Liver (tissue), 9 donors: ENCODE results near the gene RFX7. TPM values are rescaled to one million over a fixed set of nuclear protein-coding genes. Genes with fewer than 3 reads are reported as not detected.

ENCODE experiments used
- DNase-seq: peaks from one replicate; pipeline ENCODE4 v3.0.0-alpha.2; 2017; ENCODE audit warnings: low spot score
- H3K27ac ChIP-seq, 2 donors: one replicate each; pipeline ENCODE4 v1.7.0; 2013; ENCODE audit warnings: inconsistent platforms in 2 of 2, low read length in 2 of 2, control low read depth in 1 of 2, low read depth in 1 of 2, mild to moderate bottlenecking in 1 of 2
- H3K27me3 ChIP-seq, 4 donors: one replicate each; pipeline versions ENCODE4 v1.6.1 to v1.7.0; 2013; ENCODE audit warnings: low read length in 3 of 4, inconsistent platforms in 1 of 4, mild to moderate bottlenecking in 1 of 4, moderate library complexity in 1 of 4; ENCODE audit not compliant: control insufficient read depth in 4 of 4, insufficient read depth in 4 of 4
- H3K36me3 ChIP-seq, 4 donors: one replicate each; pipeline versions ENCODE4 v1.6.1 to v1.7.0; 2013; ENCODE audit warnings: low read length in 3 of 4, mild to moderate bottlenecking in 3 of 4, low read depth in 1 of 4, moderate library complexity in 1 of 4; ENCODE audit not compliant: control insufficient read depth in 4 of 4, insufficient read depth in 3 of 4
- H3K4me1 ChIP-seq, 4 donors: one replicate each; pipeline versions ENCODE4 v1.6.1 to v1.7.0; 2013; ENCODE audit warnings: low read length in 3 of 4, mild to moderate bottlenecking in 3 of 4, moderate library complexity in 1 of 4; ENCODE audit not compliant: control insufficient read depth in 4 of 4, insufficient read depth in 4 of 4
- H3K4me3 ChIP-seq, 3 donors: one replicate each; pipeline versions ENCODE4 v1.6.1 to v1.7.0; 2013; ENCODE audit warnings: low read length in 3 of 3, control low read depth in 1 of 3, low read depth in 1 of 3, mild to moderate bottlenecking in 1 of 3
- H3K9ac ChIP-seq, 2 donors: one replicate each; pipeline ENCODE4 v1.7.0; 2013; ENCODE audit warnings: low read length in 2 of 2, mild to moderate bottlenecking in 2 of 2, moderate library complexity in 2 of 2, control low read depth in 1 of 2, low read depth in 1 of 2
- H3K9me3 ChIP-seq, 4 donors: one replicate each; pipeline versions ENCODE4 v1.6.1 to v1.7.0; 2013; ENCODE audit warnings: low read length in 3 of 4; ENCODE audit not compliant: control insufficient read depth in 4 of 4
- ATF3 ChIP-seq: IDR thresholded peaks from 2 replicates; pipeline ENCODE4 v1.6.1; 2016; ENCODE audit warnings: antibody characterized with exemption
- CTCF ChIP-seq: fragments of 150-350 bp; IDR thresholded peaks from 2 replicates; pipeline ENCODE4 v1.5.1; 2017; ENCODE audit warnings: improper control_type of control experiment, low read depth, low read length; ENCODE audit not compliant: missing input control
- EGR1 ChIP-seq, 2 donors: IDR thresholded peaks; 2 replicates each; pipeline ENCODE4 v1.6.1; 2016 to 2018; ENCODE audit warnings: antibody characterized with exemption in 2 of 2, low read depth in 2 of 2
- FOXA1 ChIP-seq: IDR thresholded peaks from 2 replicates; pipeline ENCODE4 v1.6.1; 2016; ENCODE audit warnings: antibody characterized with exemption
- FOXA2 ChIP-seq: IDR thresholded peaks from 2 replicates; pipeline ENCODE4 v1.6.1; 2016; ENCODE audit warnings: antibody characterized with exemption
- GABPA ChIP-seq, 2 donors: IDR thresholded peaks in 1 of 2; conservative IDR thresholded peaks in 1 of 2; 2 replicates each; pipeline ENCODE4 v1.6.1; 2016; ENCODE audit warnings: antibody characterized with exemption in 2 of 2, mild to moderate bottlenecking in 1 of 2, moderate library complexity in 1 of 2
- HNF4A ChIP-seq, 2 donors: conservative IDR thresholded peaks; 2 replicates each; pipeline ENCODE4 v1.6.1; 2016; ENCODE audit warnings: antibody characterized with exemption in 2 of 2, mild to moderate bottlenecking in 2 of 2
- HNF4G ChIP-seq: IDR thresholded peaks from 2 replicates; pipeline ENCODE4 v1.6.1; 2016; ENCODE audit warnings: antibody characterized with exemption
- JUND ChIP-seq, 2 donors: IDR thresholded peaks; 2 replicates each; pipeline ENCODE4 v1.6.1; 2016; ENCODE audit warnings: antibody characterized with exemption in 2 of 2
- MAX ChIP-seq: IDR thresholded peaks from 2 replicates; pipeline ENCODE4 v1.6.1; 2016; ENCODE audit warnings: antibody characterized with exemption
- NR2F2 ChIP-seq: IDR thresholded peaks from 2 replicates; pipeline ENCODE4 v1.6.1; 2016; ENCODE audit warnings: antibody characterized with exemption
- RAD21 ChIP-seq, 2 donors: IDR thresholded peaks; 2 replicates each; pipeline ENCODE4 v1.6.1; 2016; ENCODE audit warnings: antibody characterized with exemption in 2 of 2, mild to moderate bottlenecking in 2 of 2
- REST ChIP-seq: IDR thresholded peaks from 2 replicates; pipeline ENCODE4 v1.6.1; 2016; ENCODE audit warnings: antibody characterized with exemption, mild to moderate bottlenecking
- RXRA ChIP-seq, 2 donors: IDR thresholded peaks; 2 replicates each; pipeline ENCODE4 v1.6.1; 2017 to 2018; ENCODE audit warnings: antibody characterized with exemption in 2 of 2, mild to moderate bottlenecking in 1 of 2
- SP1 ChIP-seq: IDR thresholded peaks from 2 replicates; pipeline ENCODE4 v1.6.1; 2018; ENCODE audit warnings: antibody characterized with exemption, mild to moderate bottlenecking
- TAF1 ChIP-seq: conservative IDR thresholded peaks from 2 replicates; pipeline ENCODE4 v1.6.1; 2016; ENCODE audit warnings: antibody characterized with exemption, mild to moderate bottlenecking
- YY1 ChIP-seq: IDR thresholded peaks from 2 replicates; pipeline ENCODE4 v1.6.1; 2016; ENCODE audit warnings: antibody characterized with exemption, mild to moderate bottlenecking
- ZBTB33 ChIP-seq: IDR thresholded peaks from 2 replicates; pipeline ENCODE4 v1.6.1; 2016; ENCODE audit warnings: antibody characterized with exemption
- whole genome bisulfite sequencing: extraction: QIAGEN DNeasy Blood & Tissue Kit; methylation state at CpG from one replicate; pipeline ENCODE4 v1.1.7; 2013; 5-methylcytosine and 5-hydroxymethylcytosine counted together
- polyA plus RNA-seq, 2 donors: library from polyadenylated mRNA; stranded (reverse) in 1 of 2; unstranded in 1 of 2; fragments of 200-250 nt in 1 of 2; fragments of >200 nt in 1 of 2; fragmentation: Nextera tagmentation in 1 of 2; extraction: Ambion mirVana in 1 of 2; gene quantifications; one replicate each; pipeline versions ENCODE4 v1.2.1 to v1.2.3, GENCODE V29; 2013 to 2015
- total RNA-seq, 2 donors: library from RNA; depleted of rRNA; stranded (reverse); fragments of >200 nt; gene quantifications; one replicate each; pipeline ENCODE4 v1.2.3, GENCODE V29; 2014
- donor health status: healthy.
- donor health status: healthy.
- donor health status: healthy.
- donor health status: healthy.
- donor health status: healthy.

Gene RFX7
- total and polyA plus RNA-seq, 4 donors = 1.3 to 4.2 (median 1.9) TPM

- peak overlapping the region in 1 of 2 donors; percentile 39 for H3K9ac ChIP-seq
- no peaks in the 10 kb centered on the region for H3K9me3 ChIP-seq
- no peaks in the 10 kb centered on the region for H3K36me3 ChIP-seq
- peak overlapping the region; percentile 34 to 48 (median 48) for H3K4me3 ChIP-seq
- H3K27me3 ChIP-seq = no peaks in the 10 kb centered on the region
- peak overlapping the region; percentile 26 to 29 for H3K27ac ChIP-seq
- WGBS = 1% methylated on average over 15 of the region's 15 CpGs
- no peak for TF ChIP-seq FOXA1
- TF ChIP-seq ZBTB33 = no peak
- TF ChIP-seq HNF4G = no peak
- TF ChIP-seq REST = peak; percentile 46
- peak; percentile 21 to 66 for TF ChIP-seq RXRA (IDR thresholded peaks at IDR 0.05)
- peak; percentile 17 for TF ChIP-seq NR2F2
- TF ChIP-seq TAF1 = no peak
- peak; percentile 39 to 57 for TF ChIP-seq HNF4A (conservative IDR thresholded peaks at IDR 0.05)
- peak; percentile 100 for TF ChIP-seq CTCF
- TF ChIP-seq FOXA2 = no peak
- peak; percentile 50 for TF ChIP-seq SP1
- TF ChIP-seq YY1 = peak; percentile 91
- TF ChIP-seq RAD21 (IDR thresholded peaks at IDR 0.05) = peak; percentile 92 to 94
- peak in 1 of 2 donors; percentile 22 for TF ChIP-seq JUND (IDR thresholded peaks at IDR 0.05)
- TF ChIP-seq MAX = peak; percentile 31
- TF ChIP-seq EGR1 (IDR thresholded peaks at IDR 0.05; ENCODE audit: low read depth in 2 of 2) = no peak
- TF ChIP-seq GABPA (IDR thresholded peaks at IDR 0.05 in 1 of 2, conservative IDR thresholded peaks at IDR 0.05 in 1 of 2) = peak; percentile 24 to 35
- TF ChIP-seq ATF3 = peak; percentile 41
- H3K4me1 ChIP-seq = peaks cover 5 to 39% (median 20%) of the 10 kb centered on the region in 4 donors
- peak; percentile 90 for DNase-seq
These were observed 2.5 kb upstream of the RFX7 start for GRCh38 chr15:56245871-56246814.
